NCI-H460 (cell line): ENCODE data around the gene KRT78. TPM values are rescaled to one million over a fixed set of nuclear protein-coding genes. Genes with fewer than 3 reads are reported as not detected.

Experiments
- DNase-seq: peaks from one replicate; pipeline ENCODE4 v3.0.0-alpha.2; 2016; ENCODE audit warnings: low read depth; ENCODE audit errors: extremely low read depth
- total RNA-seq: library from RNA; depleted of rRNA; stranded (reverse); fragments of >200 nt; shearing (Covaris generic); gene quantifications from 2 replicates; pipeline ENCODE4 v1.2.3, GENCODE V29; 2014; rRNA removed

KRT78 gene
- total RNA-seq, 1 experiment from 2014 or later = not detected

GRCh38 chr12:52788192-52788875, 60.5 kb downstream of the KRT78 start:
- DNase-seq = no peak

Other genes with a start within 250 kb of the KRT78 start
- not detected in 2 replicates for gene KRT72, start 247.5 kb downstream of the KRT78 start, total RNA-seq
- gene KRT73, start 230.4 kb downstream of the KRT78 start, total RNA-seq = not detected in 2 replicates
- not detected in 2 replicates for gene KRT2, start 196.8 kb downstream of the KRT78 start, total RNA-seq
- not detected in 2 replicates for gene KRT1, start 168.6 kb downstream of the KRT78 start, total RNA-seq
- not detected in 2 replicates for gene KRT77, start 145.5 kb downstream of the KRT78 start, total RNA-seq
- not detected in 2 replicates for gene KRT76, start 71.6 kb downstream of the KRT78 start, total RNA-seq
- gene KRT3, start 52.9 kb downstream of the KRT78 start, total RNA-seq = not detected in 2 replicates
- gene KRT4, start 34.9 kb downstream of the KRT78 start, total RNA-seq = not detected in 2 replicates
- gene KRT79, start 14.7 kb downstream of the KRT78 start, total RNA-seq = not detected in 2 replicates
- 441 and 447 TPM in 2 replicates for gene KRT8, start 56.1 kb upstream of the KRT78 start, total RNA-seq
- 692 and 718 TPM in 2 replicates for gene KRT18, start 100.1 kb upstream of the KRT78 start, total RNA-seq
- gene EIF4B, start 157.5 kb upstream of the KRT78 start, total RNA-seq = 827 and 879 TPM in 2 replicates
- gene TNS2, start 201.1 kb upstream of the KRT78 start, total RNA-seq = 12.1 and 16.9 TPM in 2 replicates
- gene SPRYD3, start 230.4 kb upstream of the KRT78 start, total RNA-seq = 24.4 and 28.5 TPM in 2 replicates
- gene IGFBP6, start 248.7 kb upstream of the KRT78 start, total RNA-seq = 53.1 and 54.9 TPM in 2 replicates